T-helper 1 cell (primary cell): ENCODE measurements around the gene RPUSD3.
"Not testable (repeated sequence)": the region's sequence is repeated elsewhere in the genome, so short reads cannot be mapped to it uniquely, and the experiment has no call there.

Experiments
- DNase-seq, 5 donors: peaks; one replicate each; pipeline ENCODE4 v3.0.0-alpha.2; 2012 to 2020
- total RNA-seq, 4 donors: gene quantifications; one replicate each; lab custom pipeline; 2026; lab: John Stamatoyannopoulos, UW

Gene RPUSD3
- total RNA-seq = 10.6 to 22.3 (median 17.7) reads per million in 4 donors

GRCh38 chr3:9843715-9844438, at the start of gene RPUSD3:
Gene RPUSD3, minus strand, starts transcription at chr3:9844008. Its CDS starts 18 bp downstream, at chr3:9843990.
- DNase-seq = peak; percentile 91 to 95 (median 92)

GRCh38 chr3:9891072-9891622, 47.3 kb upstream of the RPUSD3 start:
- no peak for DNase-seq

GRCh38 chr3:9890249-9891071, 46.7 kb upstream of the RPUSD3 start, which contains the start of gene JAGN1:
Gene JAGN1, plus strand, starts transcription at chr3:9890610. Its CDS starts 113 bp downstream, at chr3:9890723.
- peak; percentile 80 to 90 (median 86) for DNase-seq

- DNase-seq = no peak
These were observed 45.6 kb upstream of the RPUSD3 start for GRCh38 chr3:9889405-9889804.

- no peak for DNase-seq
These were observed 44.7 kb upstream of the RPUSD3 start for GRCh38 chr3:9888540-9888939.

- DNase-seq = no peak
These were observed 43.7 kb upstream of the RPUSD3 start for GRCh38 chr3:9887480-9887879.

GRCh38 chr3:9886328-9886727, 42.5 kb upstream of the RPUSD3 start:
- DNase-seq = no peak

- DNase-seq = no peak
These were observed 40.9 kb upstream of the RPUSD3 start for GRCh38 chr3:9884555-9885165.

GRCh38 chr3:9883706-9884554, 40.1 kb upstream of the RPUSD3 start:
- DNase-seq = no peak

GRCh38 chr3:9881441-9881840, 37.6 kb upstream of the RPUSD3 start:
- DNase-seq = no peak

GRCh38 chr3:9879830-9880549, 36.2 kb upstream of the RPUSD3 start, which contains the start of gene CIDEC:
Gene CIDEC, minus strand, starts transcription at chr3:9880253. Its CDS starts 1,767 bp downstream, at chr3:9878486.
- no peak for DNase-seq

- DNase-seq = no peak
These were observed 34.9 kb upstream of the RPUSD3 start for GRCh38 chr3:9878700-9879099.

GRCh38 chr3:9876991-9877390, 33.2 kb upstream of the RPUSD3 start:
- no peak for DNase-seq

- not testable (repeated sequence) for DNase-seq
These were observed 32.4 kb upstream of the RPUSD3 start for GRCh38 chr3:9876255-9876654.

GRCh38 chr3:9875448-9875847, 31.6 kb upstream of the RPUSD3 start:
- DNase-seq = no peak

- DNase-seq = not testable (repeated sequence)
These were observed 28.3 kb upstream of the RPUSD3 start for GRCh38 chr3:9872067-9872466.

- no peak for DNase-seq
These were observed 27.2 kb upstream of the RPUSD3 start for GRCh38 chr3:9870978-9871377.

GRCh38 chr3:9869955-9870354, 26.1 kb upstream of the RPUSD3 start:
- DNase-seq = no peak

- no peak for DNase-seq
These were observed 23.3 kb upstream of the RPUSD3 start for GRCh38 chr3:9867106-9867505.

GRCh38 chr3:9866639-9867038, 22.8 kb upstream of the RPUSD3 start:
- DNase-seq = no peak

- not testable (repeated sequence) for DNase-seq
These were observed 21.4 kb upstream of the RPUSD3 start for GRCh38 chr3:9865125-9865637.
